ENCODE data around the gene ACP2. TPM values are rescaled to one million over a fixed set of nuclear protein-coding genes. Genes with fewer than 3 reads are reported as not detected.

ACP2 gene
- polyA plus RNA-seq, 1 of the 3 experiments (the other 2 are of a cell fraction) = 17.5 TPM

DNA sequence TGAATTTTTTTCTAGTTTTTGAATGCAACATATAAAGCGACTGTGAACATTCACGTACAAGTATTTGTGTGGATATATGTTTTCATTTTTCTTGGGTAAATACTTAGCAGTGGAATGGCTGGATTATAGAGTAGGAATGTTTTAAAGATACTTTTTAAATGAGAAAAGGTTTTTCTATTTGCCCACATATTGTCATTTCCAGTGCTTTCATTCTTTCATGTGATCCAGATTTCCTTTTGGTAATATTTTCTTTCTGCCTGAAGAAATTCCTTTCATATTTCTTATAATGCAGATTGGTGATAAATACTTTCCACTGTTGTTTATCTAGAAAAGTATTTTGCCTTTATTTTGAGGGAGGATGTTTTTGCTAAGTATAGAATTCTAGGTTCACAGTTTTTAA is 25.9 kb downstream of the ACP2 start:
- no peak overlapping the region for H3K4me2 ChIP-seq
- no peaks in the 10 kb centered on the region for H3K9me2 ChIP-seq
- no peak overlapping the region for H3K4me3 ChIP-seq (ENCODE audit: low read depth in 2 of 2, low read length in 1 of 2)
- ChIA-PET CTCF (interaction anchor here (0.6 kb wide), 1 partner anchor 56 kb away, joined by 3 read pairs; no protein-coding TSS in a partner anchor), POLR2A (no interaction called here)
- H3K79me2 ChIP-seq (ENCODE audit: insufficient read depth) = peaks cover 79% of the 10 kb centered on the region
- peaks cover 3 to 20% of the 10 kb centered on the region in 2 experiments; a peak in 2 of 4 replicates for H3K4me1 ChIP-seq (ENCODE audit: control insufficient read depth in 1 of 2, insufficient read depth in 2 of 2, low read depth in 1 of 2, low read length in 1 of 2)
- TF ChIP-seq RAD21 (IDR thresholded peaks at IDR 0.05; ENCODE audit: low read length) (no peak), CTCF (IDR thresholded peaks at IDR 0.05) (no peak), MXI1 (IDR thresholded peaks at IDR 0.05; ENCODE audit: low read depth, low read length) (no peak), USF2 (IDR thresholded peaks at IDR 0.05; ENCODE audit: borderline replicate concordance, low read depth, low read length) (no peak), MAX (IDR thresholded peaks at IDR 0.05; ENCODE audit: low read depth) (no peak), GABPA (IDR thresholded peaks at IDR 0.05; ENCODE audit: low read depth) (no peak), GATA2 (CRISPR knock-in tag; IDR thresholded peaks at IDR 0.05) (no peak), RCOR1 (IDR thresholded peaks at IDR 0.05; ENCODE audit: low read length) (no peak), RFX5 (IDR thresholded peaks at IDR 0.05; ENCODE audit: low read length) (no peak), SIN3A (IDR thresholded peaks at IDR 0.05; ENCODE audit: borderline replicate concordance, low read depth, low read length) (no peak), PBX3 (IDR thresholded peaks at IDR 0.05) (no peak), ELF1 (IDR thresholded peaks at IDR 0.05) (no peak), RXRA (IDR thresholded peaks at IDR 0.05; ENCODE audit: borderline replicate concordance, low read depth) (no peak), TAF1 (IDR thresholded peaks at IDR 0.05; ENCODE audit: borderline replicate concordance, low read depth, low read length) (no peak), FOSL2 (IDR thresholded peaks at IDR 0.05; ENCODE audit: borderline replicate concordance, low read depth) (no peak)
- TF ChIP-seq, protein P1, sequence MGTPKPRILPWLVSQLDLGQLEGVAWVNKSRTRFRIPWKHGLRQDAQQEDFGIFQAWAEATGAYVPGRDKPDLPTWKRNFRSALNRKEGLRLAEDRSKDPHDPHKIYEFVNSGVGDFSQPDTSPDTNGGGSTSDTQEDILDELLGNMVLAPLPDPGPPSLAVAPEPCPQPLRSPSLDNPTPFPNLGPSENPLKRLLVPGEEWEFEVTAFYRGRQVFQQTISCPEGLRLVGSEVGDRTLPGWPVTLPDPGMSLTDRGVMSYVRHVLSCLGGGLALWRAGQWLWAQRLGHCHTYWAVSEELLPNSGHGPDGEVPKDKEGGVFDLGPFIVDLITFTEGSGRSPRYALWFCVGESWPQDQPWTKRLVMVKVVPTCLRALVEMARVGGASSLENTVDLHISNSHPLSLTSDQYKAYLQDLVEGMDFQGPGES (IDR thresholded peaks at IDR 0.05; ENCODE audit: low read depth, low read length) = no peak
- TF ChIP-seq, protein P2, sequence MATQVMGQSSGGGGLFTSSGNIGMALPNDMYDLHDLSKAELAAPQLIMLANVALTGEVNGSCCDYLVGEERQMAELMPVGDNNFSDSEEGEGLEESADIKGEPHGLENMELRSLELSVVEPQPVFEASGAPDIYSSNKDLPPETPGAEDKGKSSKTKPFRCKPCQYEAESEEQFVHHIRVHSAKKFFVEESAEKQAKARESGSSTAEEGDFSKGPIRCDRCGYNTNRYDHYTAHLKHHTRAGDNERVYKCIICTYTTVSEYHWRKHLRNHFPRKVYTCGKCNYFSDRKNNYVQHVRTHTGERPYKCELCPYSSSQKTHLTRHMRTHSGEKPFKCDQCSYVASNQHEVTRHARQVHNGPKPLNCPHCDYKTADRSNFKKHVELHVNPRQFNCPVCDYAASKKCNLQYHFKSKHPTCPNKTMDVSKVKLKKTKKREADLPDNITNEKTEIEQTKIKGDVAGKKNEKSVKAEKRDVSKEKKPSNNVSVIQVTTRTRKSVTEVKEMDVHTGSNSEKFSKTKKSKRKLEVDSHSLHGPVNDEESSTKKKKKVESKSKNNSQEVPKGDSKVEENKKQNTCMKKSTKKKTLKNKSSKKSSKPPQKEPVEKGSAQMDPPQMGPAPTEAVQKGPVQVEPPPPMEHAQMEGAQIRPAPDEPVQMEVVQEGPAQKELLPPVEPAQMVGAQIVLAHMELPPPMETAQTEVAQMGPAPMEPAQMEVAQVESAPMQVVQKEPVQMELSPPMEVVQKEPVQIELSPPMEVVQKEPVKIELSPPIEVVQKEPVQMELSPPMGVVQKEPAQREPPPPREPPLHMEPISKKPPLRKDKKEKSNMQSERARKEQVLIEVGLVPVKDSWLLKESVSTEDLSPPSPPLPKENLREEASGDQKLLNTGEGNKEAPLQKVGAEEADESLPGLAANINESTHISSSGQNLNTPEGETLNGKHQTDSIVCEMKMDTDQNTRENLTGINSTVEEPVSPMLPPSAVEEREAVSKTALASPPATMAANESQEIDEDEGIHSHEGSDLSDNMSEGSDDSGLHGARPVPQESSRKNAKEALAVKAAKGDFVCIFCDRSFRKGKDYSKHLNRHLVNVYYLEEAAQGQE (IDR thresholded peaks at IDR 0.05; ENCODE audit: low read depth, low read length) = no peak
- no peaks in the 10 kb centered on the region for H3K9me3 ChIP-seq
- WGBS (ENCODE audit: low lambda C conversion rate) = 95% methylated on average over 2 of the region's 2 CpGs
- H3K9ac ChIP-seq = no peak overlapping the region
- H3K27ac ChIP-seq (ENCODE audit: low read depth in 2 of 2, low read length in 1 of 2) = no peak overlapping the region
- no peak overlapping the region for H2AFZ ChIP-seq (ENCODE audit: low read depth)
- H4K20me1 ChIP-seq (ENCODE audit: insufficient read depth) = peaks cover 31% of the 10 kb centered on the region
- no peaks in the 10 kb centered on the region for H3K27me3 ChIP-seq (ENCODE audit: insufficient read depth)
- peaks cover 16% of the 10 kb centered on the region for H3F3A ChIP-seq (replicated peaks; ENCODE audit: insufficient read depth)
- peaks cover 12 to 45% of the 10 kb centered on the region in 2 experiments for H3K36me3 ChIP-seq (replicated peaks in 1 of 2; ENCODE audit: control insufficient read depth in 1 of 2, insufficient read depth in 2 of 2, low read length in 1 of 2)
- DNase-seq = no peak

All from SK-N-SH (cell line).